ENCODE data around the gene CRNKL1. TPM values are rescaled to one million over a fixed set of nuclear protein-coding genes. Genes with fewer than 3 reads are reported as not detected.

The CRNKL1 gene
- polyA plus RNA-seq, 1 experiment: 7.8 TPM

DNA sequence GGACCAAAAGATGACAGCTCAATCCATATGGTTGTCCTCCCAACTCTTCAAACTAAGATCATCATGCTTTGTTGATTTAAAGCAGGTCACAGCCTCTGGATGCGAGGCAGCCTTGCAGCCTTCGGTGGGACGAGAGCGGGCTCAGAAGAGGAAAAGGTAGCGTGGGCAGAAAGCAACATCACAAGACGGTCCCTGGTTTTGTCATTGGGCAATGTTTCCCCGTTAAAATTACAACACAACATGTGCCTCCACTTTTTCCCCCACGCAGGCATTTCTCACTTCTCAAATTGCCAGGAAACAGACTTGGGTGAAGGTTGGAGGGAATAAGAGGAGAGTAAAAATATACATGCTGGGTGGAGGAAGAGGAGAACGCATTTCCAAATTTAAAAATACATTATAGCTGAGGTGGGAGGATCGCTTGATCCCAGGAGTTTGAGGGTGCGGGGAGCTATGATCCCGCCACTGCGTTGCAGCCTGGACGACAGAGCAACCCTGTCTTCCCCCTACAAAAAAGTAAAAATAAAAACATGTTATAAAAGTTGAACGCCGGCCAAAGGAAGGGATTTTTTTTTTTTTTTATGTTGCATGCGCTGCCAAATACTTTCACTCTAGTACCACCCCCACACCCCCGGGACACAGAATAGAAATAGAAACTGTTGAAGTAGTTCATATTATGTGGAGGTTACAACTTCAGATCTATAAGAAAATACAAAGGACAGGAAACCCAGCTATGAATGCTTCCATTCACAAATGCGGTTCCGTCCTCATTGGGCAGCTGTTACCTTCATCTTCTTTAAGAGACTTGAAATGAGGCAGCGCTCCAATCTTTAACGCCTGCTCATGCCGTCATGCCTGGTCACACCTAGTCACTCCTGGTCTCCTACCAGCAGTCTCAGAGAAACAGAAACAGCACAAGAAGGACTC is 49.0 kb downstream of the CRNKL1 start:
- TF ChIP-seq, protein P1, sequence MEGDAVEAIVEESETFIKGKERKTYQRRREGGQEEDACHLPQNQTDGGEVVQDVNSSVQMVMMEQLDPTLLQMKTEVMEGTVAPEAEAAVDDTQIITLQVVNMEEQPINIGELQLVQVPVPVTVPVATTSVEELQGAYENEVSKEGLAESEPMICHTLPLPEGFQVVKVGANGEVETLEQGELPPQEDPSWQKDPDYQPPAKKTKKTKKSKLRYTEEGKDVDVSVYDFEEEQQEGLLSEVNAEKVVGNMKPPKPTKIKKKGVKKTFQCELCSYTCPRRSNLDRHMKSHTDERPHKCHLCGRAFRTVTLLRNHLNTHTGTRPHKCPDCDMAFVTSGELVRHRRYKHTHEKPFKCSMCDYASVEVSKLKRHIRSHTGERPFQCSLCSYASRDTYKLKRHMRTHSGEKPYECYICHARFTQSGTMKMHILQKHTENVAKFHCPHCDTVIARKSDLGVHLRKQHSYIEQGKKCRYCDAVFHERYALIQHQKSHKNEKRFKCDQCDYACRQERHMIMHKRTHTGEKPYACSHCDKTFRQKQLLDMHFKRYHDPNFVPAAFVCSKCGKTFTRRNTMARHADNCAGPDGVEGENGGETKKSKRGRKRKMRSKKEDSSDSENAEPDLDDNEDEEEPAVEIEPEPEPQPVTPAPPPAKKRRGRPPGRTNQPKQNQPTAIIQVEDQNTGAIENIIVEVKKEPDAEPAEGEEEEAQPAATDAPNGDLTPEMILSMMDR (IDR thresholded peaks at IDR 0.05; ENCODE audit: insufficient read depth, low read depth, low read length): no peak
- POLR2A ChIA-PET: interaction anchor here (1.0 kb wide), 1 partner anchor 11 kb away, joined by 4 read pairs; no protein-coding TSS in a partner anchor
- H3K36me3 ChIP-seq (ENCODE audit: control insufficient read depth, insufficient read depth, low read length): peaks cover 17% of the 10 kb centered on the region
- DNase-seq (ENCODE audit: low read depth): no peak
- H3K27me3 ChIP-seq (ENCODE audit: control insufficient read depth, insufficient read depth, low read length): no peaks in the 10 kb centered on the region
- H3K4me3 ChIP-seq (ENCODE audit: low read depth, low read length): no peak overlapping the region
- CTCF ChIA-PET: interaction anchor here (0.6 kb wide), 1 partner anchor 76 kb away, joined by 3 read pairs; no protein-coding TSS in a partner anchor

DNA sequence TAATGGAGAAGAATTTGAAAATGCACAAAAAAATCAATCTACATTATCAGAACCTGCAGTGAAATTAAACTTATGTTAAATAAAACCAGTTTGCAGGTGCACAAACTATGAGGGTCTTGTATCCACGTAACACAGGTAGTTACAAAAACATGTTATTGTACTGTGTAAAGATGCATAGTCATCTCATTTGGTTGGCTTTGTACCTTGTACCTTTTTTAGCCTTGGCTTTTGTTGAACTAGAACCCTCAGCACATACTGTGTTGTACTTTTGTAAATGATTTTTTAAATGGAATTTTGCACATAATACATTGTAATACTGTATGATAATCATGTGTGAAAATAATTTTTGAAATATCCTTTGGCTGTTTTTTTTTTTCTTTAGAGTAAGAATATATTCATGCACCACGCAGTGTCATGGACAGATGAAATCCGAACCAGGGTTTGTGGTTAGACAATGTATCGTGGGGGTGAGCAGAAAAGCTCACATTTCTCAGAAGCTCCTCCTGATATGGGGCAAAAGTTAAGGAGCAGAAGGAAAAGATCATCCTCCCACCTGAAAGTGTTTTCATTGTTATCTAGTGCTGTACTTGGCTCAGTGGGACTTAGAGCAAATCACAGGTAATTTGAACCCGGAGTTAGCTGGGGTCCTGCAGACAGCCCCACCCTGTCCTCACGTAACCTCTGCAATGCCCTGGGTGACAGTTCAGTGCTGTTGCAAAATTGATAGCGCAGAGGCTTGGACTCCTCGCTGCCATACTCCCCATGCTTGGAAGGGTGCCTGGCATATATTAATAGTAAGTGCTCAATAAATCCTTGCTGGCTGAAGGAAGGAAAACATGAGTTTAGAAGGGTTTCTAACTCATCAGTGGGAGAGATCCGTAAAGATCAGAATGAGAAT is 49.9 kb downstream of the CRNKL1 start:
- POLR2A ChIA-PET: interaction anchor here (1.0 kb wide), 1 partner anchor 10 kb away, joined by 4 read pairs; no protein-coding TSS in a partner anchor
- no peak overlapping the region for H3K4me3 ChIP-seq (ENCODE audit: low read depth, low read length)
- CTCF ChIA-PET: interaction anchor here (0.6 kb wide), 1 partner anchor 75 kb away, joined by 3 read pairs; no protein-coding TSS in a partner anchor
- H3K27me3 ChIP-seq (ENCODE audit: control insufficient read depth, insufficient read depth, low read length): no peaks in the 10 kb centered on the region
- peaks cover 19% of the 10 kb centered on the region for H3K36me3 ChIP-seq (ENCODE audit: control insufficient read depth, insufficient read depth, low read length)
- DNase-seq (ENCODE audit: low read depth): no peak
- TF ChIP-seq, protein P1 (IDR thresholded peaks at IDR 0.05; ENCODE audit: insufficient read depth, low read depth, low read length): no peak

DNA sequence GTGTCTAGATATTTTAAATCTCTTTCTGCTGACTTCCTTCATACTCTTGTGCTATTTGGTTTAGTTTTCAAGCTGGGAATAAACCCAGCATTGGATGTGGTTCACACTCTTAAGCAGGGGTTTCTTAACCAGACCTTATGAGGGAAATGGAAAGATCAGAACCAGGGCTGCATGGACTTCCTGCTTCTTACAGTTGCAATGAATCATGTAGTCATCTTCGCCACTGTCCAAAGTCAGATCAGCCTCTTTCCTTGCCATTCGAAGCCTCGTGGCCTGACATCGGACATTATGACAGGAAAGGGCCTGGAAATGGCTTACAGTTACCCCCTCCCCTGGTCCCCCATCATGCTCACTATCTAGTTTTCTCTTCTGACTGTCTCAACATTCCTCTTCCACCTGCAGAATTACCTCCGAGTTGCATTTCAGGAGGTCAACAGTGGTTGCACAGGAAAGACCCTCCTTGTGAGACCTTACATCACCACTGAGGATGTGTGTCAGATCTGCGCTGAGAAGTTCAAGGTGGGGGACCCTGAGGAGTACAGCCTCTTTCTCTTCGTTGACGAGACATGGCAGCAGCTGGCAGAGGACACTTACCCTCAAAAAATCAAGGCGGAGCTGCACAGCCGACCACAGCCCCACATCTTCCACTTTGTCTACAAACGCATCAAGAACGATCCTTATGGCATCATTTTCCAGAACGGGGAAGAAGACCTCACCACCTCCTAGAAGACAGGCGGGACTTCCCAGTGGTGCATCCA is 51.9 kb downstream of the CRNKL1 start:
- DNase-seq (ENCODE audit: low read depth): no peak
- Histone ChIP-seq H3K27me3 (ENCODE audit: control insufficient read depth, insufficient read depth, low read length) (no peaks in the 10 kb centered on the region), H3K36me3 (ENCODE audit: control insufficient read depth, insufficient read depth, low read length) (peaks cover 22% of the 10 kb centered on the region), H3K4me3 (ENCODE audit: low read depth, low read length) (no peak overlapping the region)
- TF ChIP-seq, protein P1 (IDR thresholded peaks at IDR 0.05; ENCODE audit: insufficient read depth, low read depth, low read length): no peak
- POLR2A ChIA-PET: no interaction called here
- CTCF ChIA-PET: no interaction called here

- H3K27me3 ChIP-seq (ENCODE audit: control insufficient read depth, insufficient read depth, low read length): no peaks in the 10 kb centered on the region
- ChIA-PET CTCF (interaction anchor here (1.2 kb wide), 1 partner anchor 21 kb away, joined by 3 read pairs; no protein-coding TSS in a partner anchor), POLR2A (no interaction called here)
- TF ChIP-seq, protein P1 (IDR thresholded peaks at IDR 0.05; ENCODE audit: insufficient read depth, low read depth, low read length): no peak
- peaks cover 22% of the 10 kb centered on the region for H3K36me3 ChIP-seq (ENCODE audit: control insufficient read depth, insufficient read depth, low read length)
- no peak for DNase-seq (ENCODE audit: low read depth)
- H3K4me3 ChIP-seq (ENCODE audit: low read depth, low read length): no peak overlapping the region
Measured at GRCh38 chr20:19998990-19999705, 53.1 kb downstream of the CRNKL1 start.

Measured in BJ (cell line).